ENCODE measurements around the gene RGS6. TPM values are rescaled to one million over a fixed set of nuclear protein-coding genes. Genes with fewer than 3 reads are reported as not detected.

Gene RGS6
- total RNA-seq, 2 experiments from 2014 or later, result not detected

- Histone ChIP-seq H3K79me2 (ENCODE audit: insufficient read depth, low read depth, low read length) (no peaks in the 10 kb centered on the region), H3K4me1 (ENCODE audit: insufficient read depth, low read length, poor library complexity, severe bottlenecking) (no peaks in the 10 kb centered on the region), H3K27ac (ENCODE audit: low read depth, low read length, poor library complexity, severe bottlenecking) (no peak overlapping the region), H2AFZ (ENCODE audit: low read length) (no peak overlapping the region), H3K9me3 (ENCODE audit: low read length) (no peaks in the 10 kb centered on the region), H3K4me3 (ENCODE audit: low read depth, low read length, poor library complexity, severe bottlenecking) (no peak overlapping the region), H4K20me1 (ENCODE audit: insufficient read depth, low read length) (no peaks in the 10 kb centered on the region), H3K36me3 (ENCODE audit: insufficient read depth, low read length) (no peaks in the 10 kb centered on the region), H3K9me2 (ENCODE audit: insufficient read depth, low read length) (no peaks in the 10 kb centered on the region), H3K4me2 (ENCODE audit: low read length) (no peak overlapping the region)
- TF ChIP-seq EZH2phosphoT487 (IDR thresholded peaks at IDR 0.05; ENCODE audit: borderline replicate concordance, low read depth, low read length) (no peak), CTCF (conservative IDR thresholded peaks at IDR 0.05; ENCODE audit: low read length) (peak; percentile 84)
- CTCF ChIA-PET (ENCODE audit: unreplicated experiment), result no interaction called here
- peak; percentile 20 for DNase-seq (ENCODE audit: low spot score)
- intact Hi-C loops (cut with micrococcal nuclease; ENCODE audit: unreplicated experiment), result no loop called here
- no TSS peak for BruUV-seq (replicated peaks)
- POLR2A ChIA-PET, result no interaction called here
Measured at GRCh38 chr14:72291908-72292688, 359.9 kb downstream of the RGS6 start.

DNA sequence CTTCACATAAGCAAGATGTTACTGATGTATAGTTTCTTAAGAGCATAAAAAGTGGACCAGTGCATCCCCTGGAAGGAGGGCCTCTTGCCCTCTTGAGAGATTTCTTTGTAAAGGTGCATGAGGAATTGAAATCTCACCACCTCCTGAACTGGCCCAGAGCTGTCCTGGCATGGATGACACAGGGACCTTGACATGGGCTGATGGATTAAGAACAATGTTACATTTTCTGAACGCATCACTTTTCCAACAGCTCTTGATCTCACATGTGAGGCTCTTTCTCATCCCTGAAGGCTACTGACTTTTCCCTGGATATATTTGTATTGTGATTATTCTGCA lies 360.4 kb downstream of the RGS6 start:
- intact Hi-C loops (cut with micrococcal nuclease; ENCODE audit: unreplicated experiment), result no loop called here
- H4K20me1 ChIP-seq (ENCODE audit: insufficient read depth, low read length), result no peaks in the 10 kb centered on the region
- H3K9me2 ChIP-seq (ENCODE audit: insufficient read depth, low read length), result no peaks in the 10 kb centered on the region
- no peaks in the 10 kb centered on the region for H3K4me1 ChIP-seq (ENCODE audit: insufficient read depth, low read length, poor library complexity, severe bottlenecking)
- no peak overlapping the region for H2AFZ ChIP-seq (ENCODE audit: low read length)
- no peak overlapping the region for H3K4me3 ChIP-seq (ENCODE audit: low read depth, low read length, poor library complexity, severe bottlenecking)
- DNase-seq (ENCODE audit: low spot score), result no peak
- H3K27ac ChIP-seq (ENCODE audit: low read depth, low read length, poor library complexity, severe bottlenecking), result no peak overlapping the region
- no peak overlapping the region for H3K4me2 ChIP-seq (ENCODE audit: low read length)
- H3K36me3 ChIP-seq (ENCODE audit: insufficient read depth, low read length), result no peaks in the 10 kb centered on the region
- TF ChIP-seq EZH2phosphoT487 (IDR thresholded peaks at IDR 0.05; ENCODE audit: borderline replicate concordance, low read depth, low read length) (no peak), CTCF (conservative IDR thresholded peaks at IDR 0.05; ENCODE audit: low read length) (peak; percentile 22; the same call in 1 of the 2 replicates)
- CTCF ChIA-PET (ENCODE audit: unreplicated experiment), result no interaction called here
- H3K79me2 ChIP-seq (ENCODE audit: insufficient read depth, low read depth, low read length), result no peaks in the 10 kb centered on the region
- POLR2A ChIA-PET, result no interaction called here
- no peaks in the 10 kb centered on the region for H3K9me3 ChIP-seq (ENCODE audit: low read length)
- no TSS peak for BruUV-seq (replicated peaks)

DNA sequence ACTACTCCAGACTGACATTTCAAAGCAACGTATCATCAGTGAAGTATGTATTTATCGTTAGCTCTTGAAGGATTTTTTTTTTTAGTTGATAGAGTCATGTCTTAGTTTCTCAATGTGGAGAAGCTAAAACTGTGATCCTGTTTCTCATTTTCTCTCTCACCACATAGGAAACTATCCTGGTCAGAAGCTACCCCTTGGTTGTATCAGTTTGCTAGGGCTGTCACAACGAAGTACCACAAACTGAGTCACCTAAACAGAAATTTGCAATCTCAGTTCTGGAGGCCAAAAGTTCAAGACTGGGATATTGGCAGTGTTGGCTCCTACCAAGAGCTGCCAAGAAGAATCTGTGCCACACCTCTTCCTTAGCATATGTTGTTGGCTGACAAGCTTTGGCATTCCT lies 369.1 kb downstream of the RGS6 start:
- ChIA-PET CTCF (ENCODE audit: unreplicated experiment) (interaction anchor here (0.8 kb wide), 1 partner anchor 11 kb away, joined by 3 read pairs; no protein-coding TSS in a partner anchor), POLR2A (no interaction called here)
- H3K79me2 ChIP-seq (ENCODE audit: insufficient read depth, low read depth, low read length), result no peaks in the 10 kb centered on the region
- no peak overlapping the region for H3K4me3 ChIP-seq (ENCODE audit: low read depth, low read length, poor library complexity, severe bottlenecking)
- H4K20me1 ChIP-seq (ENCODE audit: insufficient read depth, low read length), result no peaks in the 10 kb centered on the region
- H3K4me1 ChIP-seq (ENCODE audit: insufficient read depth, low read length, poor library complexity, severe bottlenecking), result no peaks in the 10 kb centered on the region
- DNase-seq (ENCODE audit: low spot score), result no peak
- H2AFZ ChIP-seq (ENCODE audit: low read length), result no peak overlapping the region
- H3K9me3 ChIP-seq (ENCODE audit: low read length), result no peaks in the 10 kb centered on the region
- no peak overlapping the region for H3K27ac ChIP-seq (ENCODE audit: low read depth, low read length, poor library complexity, severe bottlenecking)
- BruUV-seq (replicated peaks), result no TSS peak
- no peaks in the 10 kb centered on the region for H3K9me2 ChIP-seq (ENCODE audit: insufficient read depth, low read length)
- intact Hi-C loops (cut with micrococcal nuclease; ENCODE audit: unreplicated experiment), result no loop called here
- no peaks in the 10 kb centered on the region for H3K36me3 ChIP-seq (ENCODE audit: insufficient read depth, low read length)
- no peak for TF ChIP-seq EZH2phosphoT487 (IDR thresholded peaks at IDR 0.05; ENCODE audit: borderline replicate concordance, low read depth, low read length)
- no peak for TF ChIP-seq CTCF (conservative IDR thresholded peaks at IDR 0.05; ENCODE audit: low read length)
- no peak overlapping the region for H3K4me2 ChIP-seq (ENCODE audit: low read length)

Data from OCI-LY7 (cell line).